Activated CD4-positive, alpha-beta T cell treated with anti-CD3 and anti-CD28 coated beads, Interleukin-2, amount 10 ng/mL, durations not matched to agents 7 days and 5 days (primary cell): Measurements from ENCODE around the gene UBE2M. TPM values are rescaled to one million over a fixed set of nuclear protein-coding genes. Genes with fewer than 3 reads are reported as not detected.

Experiments
- CTCF ChIA-PET: fragments of 350-600 bp; sonication (Branson Sonifier 250); formaldehyde crosslinking; loops from one replicate; lab custom pipeline; 2021; ENCODE audit warnings: antibody characterized with exemption; lab: Charles Lee
- POLR2A ChIA-PET: fragments of 350-600 bp; sonication (Branson Sonifier 250); formaldehyde crosslinking; loops from one replicate; lab custom pipeline; 2021; ENCODE audit warnings: antibody characterized with exemption; lab: Charles Lee
- DNase-seq: peaks from one replicate; pipeline ENCODE4 v3.0.0-alpha.2; 2020
- H3K27ac Mint-ChIP-seq: one replicate; pipeline ENCODE4 v1.8.0; 2021; ENCODE audit warnings: mild to moderate bottlenecking, moderate library complexity, mixed read lengths
- H3K27me3 Mint-ChIP-seq: one replicate; pipeline ENCODE4 v1.8.0; 2021; ENCODE audit warnings: mixed read lengths
- H3K36me3 Mint-ChIP-seq: one replicate; pipeline ENCODE4 v1.8.0; 2021; ENCODE audit warnings: low read depth, mixed read lengths
- H3K4me1 Mint-ChIP-seq: one replicate; pipeline ENCODE4 v1.8.0; 2021; ENCODE audit warnings: mixed read lengths
- H3K4me3 Mint-ChIP-seq: one replicate; pipeline ENCODE4 v1.8.0; 2021; ENCODE audit warnings: mild to moderate bottlenecking, moderate library complexity, mixed read lengths
- H3K9me3 Mint-ChIP-seq: one replicate; pipeline ENCODE4 v1.8.0; 2021; ENCODE audit warnings: mixed read lengths
- total RNA-seq, 2 experiments: library from RNA; stranded (reverse); gene quantifications; one replicate each; pipeline ENCODE4 v1.2.3, GENCODE V29; 2021

Gene UBE2M
- total RNA-seq, 2 experiments from 2014 or later: 82.8 to 96.0 TPM

DNA sequence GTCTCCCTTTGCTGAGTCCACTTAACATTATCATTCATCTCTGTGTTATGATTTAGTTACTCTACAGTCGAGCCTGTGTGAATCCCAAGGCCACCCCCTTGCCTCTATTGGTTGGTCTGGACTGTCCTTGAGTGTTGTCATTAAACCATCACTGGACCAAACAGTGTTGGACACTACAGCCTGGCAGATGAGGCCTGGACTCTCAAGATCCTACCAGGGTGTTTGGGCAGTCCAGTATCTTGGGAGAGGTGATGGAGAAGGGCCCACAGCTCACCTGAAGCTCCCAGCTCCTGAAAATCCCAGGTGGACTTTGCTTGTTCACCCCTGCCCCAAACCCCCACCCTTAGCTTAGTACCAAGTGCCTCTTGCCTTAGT is 7.3 kb downstream of the UBE2M start:
- H3K4me3 Mint-ChIP-seq: no peak overlapping the region
- peaks cover 50% of the 10 kb centered on the region for H3K4me1 Mint-ChIP-seq
- DNase-seq: no peak
- ChIA-PET POLR2A (no interaction called here), CTCF (interaction anchor here (1.2 to 1.4 kb wide), 2 partner anchors 31 to 37 kb away, joined by 4 read pairs; partner anchors contain the start of gene ZBTB45)
- H3K27ac Mint-ChIP-seq: no peak overlapping the region
- no peaks in the 10 kb centered on the region for H3K9me3 Mint-ChIP-seq
- H3K27me3 Mint-ChIP-seq: no peaks in the 10 kb centered on the region
- peaks cover 71% of the 10 kb centered on the region for H3K36me3 Mint-ChIP-seq

DNA sequence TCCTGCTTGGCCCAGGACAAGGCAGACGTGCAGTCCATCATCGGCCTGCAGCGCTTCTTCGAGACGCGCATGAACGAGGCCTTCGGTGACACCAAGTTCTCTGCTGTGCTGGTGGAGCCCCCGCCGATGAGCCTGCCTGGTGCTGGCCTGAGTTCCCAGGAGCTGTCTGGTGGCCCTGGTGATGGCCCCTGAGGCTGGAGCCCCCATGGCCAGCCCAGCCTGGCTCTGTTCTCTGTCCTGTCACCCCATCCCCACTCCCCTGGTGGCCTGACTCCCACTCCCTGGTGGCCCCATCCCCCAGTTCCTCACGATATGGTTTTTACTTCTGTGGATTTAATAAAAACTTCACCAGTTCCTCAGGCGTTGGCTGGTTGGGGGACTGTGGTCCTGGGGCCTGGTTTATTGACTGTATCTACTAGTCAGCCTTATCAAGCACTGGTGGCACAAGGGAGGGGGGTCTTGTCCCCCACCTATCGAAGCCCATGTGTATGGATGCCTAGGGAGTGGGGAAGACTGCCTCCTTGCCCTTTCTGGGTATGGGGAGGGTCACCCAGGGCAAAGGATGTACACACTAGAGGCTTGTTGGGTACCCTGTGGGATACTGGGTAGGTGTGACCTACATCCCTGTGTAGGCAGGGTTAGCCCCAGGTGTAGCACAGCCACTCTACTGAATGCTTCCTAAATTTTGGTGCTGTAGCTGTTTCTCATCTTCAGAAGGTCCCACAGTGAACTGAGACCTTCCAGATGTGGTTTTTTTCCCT is 7.9 kb downstream of the UBE2M start:
- CTCF ChIA-PET: interaction anchor here (1.4 kb wide), 1 partner anchor 30 kb away, joined by 4 read pairs; the partner anchor contains the start of gene ZBTB45
- POLR2A ChIA-PET: no interaction called here
- H3K4me1 Mint-ChIP-seq: peaks cover 54% of the 10 kb centered on the region

DNA sequence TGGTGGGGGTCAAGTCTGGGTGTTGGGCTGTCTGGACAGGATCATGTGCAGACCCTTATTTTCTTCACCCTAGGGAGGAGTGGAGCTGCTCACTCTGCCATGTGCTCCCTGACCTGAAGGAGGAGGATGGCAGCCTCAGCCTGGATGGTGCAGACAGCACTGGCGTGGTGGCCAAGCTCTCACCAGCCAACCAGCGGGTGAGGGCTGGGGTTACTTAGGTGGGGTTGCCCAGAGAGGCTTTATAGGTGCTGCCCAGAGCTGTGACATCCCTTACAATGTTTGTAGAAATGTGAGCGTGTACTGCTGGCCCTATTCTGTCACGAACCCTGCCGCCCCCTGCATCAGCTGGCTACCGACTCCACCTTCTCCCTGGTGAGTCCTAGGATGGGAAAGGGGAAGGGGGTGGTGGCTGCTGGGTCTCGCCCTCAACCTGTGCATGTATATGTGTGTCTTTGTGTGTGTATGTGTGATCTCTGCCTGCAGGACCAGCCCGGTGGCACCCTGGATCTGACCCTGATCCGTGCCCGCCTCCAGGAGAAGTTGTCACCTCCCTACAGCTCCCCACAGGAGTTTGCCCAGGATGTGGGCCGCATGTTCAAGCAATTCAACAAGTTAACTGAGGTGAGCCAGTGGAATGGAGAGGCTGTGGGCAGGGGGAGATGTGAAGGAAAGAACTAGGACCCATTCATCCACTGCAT is 8.6 kb downstream of the UBE2M start:
- DNase-seq: no peak
- CTCF ChIA-PET: interaction anchor here (2.6 kb wide), 1 partner anchor 31 kb away, joined by 11 read pairs; the partner anchor contains the start of gene ZBTB45
- POLR2A ChIA-PET: no interaction called here
- Mint-ChIP-seq H3K4me3 (no peak overlapping the region), H3K9me3 (no peaks in the 10 kb centered on the region), H3K27me3 (no peaks in the 10 kb centered on the region), H3K4me1 (peaks cover 49% of the 10 kb centered on the region), H3K36me3 (peaks cover 72% of the 10 kb centered on the region), H3K27ac (no peak overlapping the region)

More for the DNA sequence above, 7.9 kb downstream of the UBE2M start:
- DNase-seq: no peak
- no peaks in the 10 kb centered on the region for H3K27me3 Mint-ChIP-seq
- no peak overlapping the region for H3K27ac Mint-ChIP-seq
- peaks cover 74% of the 10 kb centered on the region for H3K36me3 Mint-ChIP-seq
- no peak overlapping the region for H3K4me3 Mint-ChIP-seq
- no peaks in the 10 kb centered on the region for H3K9me3 Mint-ChIP-seq

DNA sequence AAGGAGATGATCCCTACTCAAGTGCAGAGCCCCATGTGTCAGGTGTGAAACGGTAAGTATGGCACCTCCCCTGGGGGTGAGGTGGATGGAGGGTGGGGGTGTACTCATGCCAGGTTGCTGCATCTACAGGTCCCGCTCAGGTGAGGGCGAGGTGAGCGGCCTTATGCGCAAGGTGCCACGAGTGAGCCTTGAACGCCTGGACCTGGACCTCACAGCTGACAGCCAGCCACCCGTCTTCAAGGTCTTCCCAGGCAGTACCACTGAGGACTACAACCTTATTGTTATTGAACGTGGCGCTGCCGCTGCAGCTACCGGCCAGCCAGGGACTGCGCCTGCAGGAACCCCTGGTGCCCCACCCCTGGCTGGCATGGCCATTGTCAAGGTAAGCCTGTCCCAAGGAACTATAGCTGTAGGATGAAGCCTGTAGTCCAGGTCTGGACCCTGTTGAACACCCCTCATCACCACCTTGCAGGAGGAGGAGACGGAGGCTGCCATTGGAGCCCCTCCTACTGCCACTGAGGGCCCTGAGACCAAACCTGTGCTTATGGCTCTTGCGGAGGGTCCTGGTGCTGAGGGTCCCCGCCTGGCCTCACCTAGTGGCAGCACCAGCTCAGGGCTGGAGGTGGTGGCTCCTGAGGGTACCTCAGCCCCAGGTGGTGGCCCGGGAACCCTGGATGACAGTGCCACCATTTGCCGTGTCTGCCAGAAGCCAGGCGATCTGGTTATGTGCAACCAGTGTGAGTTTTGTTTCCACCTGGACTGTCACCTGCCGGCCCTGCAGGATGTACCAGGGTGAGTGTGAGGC is 9.3 kb downstream of the UBE2M start:
- H3K4me3 Mint-ChIP-seq: no peak overlapping the region
- H3K27me3 Mint-ChIP-seq: no peaks in the 10 kb centered on the region
- H3K36me3 Mint-ChIP-seq: peaks cover 69% of the 10 kb centered on the region
- peaks cover 45% of the 10 kb centered on the region for H3K4me1 Mint-ChIP-seq
- CTCF ChIA-PET: interaction anchor here (2.6 kb wide), 1 partner anchor 30 kb away, joined by 11 read pairs; the partner anchor contains the start of gene ZBTB45
- no peaks in the 10 kb centered on the region for H3K9me3 Mint-ChIP-seq
- no peak for DNase-seq
- POLR2A ChIA-PET: no interaction called here
- no peak overlapping the region for H3K27ac Mint-ChIP-seq

DNA sequence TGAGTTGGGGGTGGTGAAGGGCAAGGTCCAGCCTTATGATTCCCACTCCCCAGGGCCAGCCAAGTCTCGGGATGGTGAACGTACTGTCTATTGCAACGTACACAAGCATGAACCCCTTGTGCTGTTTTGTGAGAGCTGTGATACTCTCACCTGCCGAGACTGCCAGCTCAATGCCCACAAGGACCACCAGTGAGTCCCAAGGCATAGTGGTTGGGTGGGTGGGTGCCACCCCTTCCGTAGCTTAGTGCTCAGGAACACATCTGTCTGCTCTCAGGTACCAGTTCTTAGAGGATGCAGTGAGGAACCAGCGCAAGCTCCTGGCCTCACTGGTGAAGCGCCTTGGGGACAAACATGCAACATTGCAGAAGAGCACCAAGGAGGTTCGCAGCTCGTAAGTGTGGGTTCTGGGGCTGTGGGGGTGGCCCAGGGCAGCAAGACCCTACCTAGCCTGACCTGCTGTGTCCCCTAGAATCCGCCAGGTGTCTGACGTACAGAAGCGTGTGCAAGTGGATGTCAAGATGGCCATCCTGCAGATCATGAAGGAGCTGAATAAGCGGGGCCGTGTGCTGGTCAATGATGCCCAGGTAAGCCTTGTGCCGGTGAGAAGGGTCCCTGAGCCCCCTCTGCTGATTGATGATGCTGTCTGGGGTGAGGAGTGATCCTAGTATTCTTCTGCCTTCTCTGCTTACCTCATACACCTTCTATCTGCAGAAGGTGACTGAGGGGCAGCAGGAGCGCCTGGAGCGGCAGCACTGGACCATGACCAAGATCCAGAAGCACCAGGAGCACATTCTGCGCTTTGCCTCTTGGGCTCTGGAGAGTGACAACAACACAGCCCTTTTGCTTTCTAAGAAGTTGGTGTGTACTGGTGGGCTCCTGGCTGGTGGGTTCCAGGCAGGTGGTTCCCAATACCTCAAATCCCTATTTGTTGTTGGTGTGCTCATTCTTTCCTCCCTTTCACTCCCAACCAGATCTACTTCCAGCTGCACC is 10.8 kb downstream of the UBE2M start:
- peaks cover 60% of the 10 kb centered on the region for H3K36me3 Mint-ChIP-seq
- peaks cover 44% of the 10 kb centered on the region for H3K4me1 Mint-ChIP-seq
- no peak overlapping the region for H3K4me3 Mint-ChIP-seq
- H3K9me3 Mint-ChIP-seq: no peaks in the 10 kb centered on the region
- ChIA-PET POLR2A (no interaction called here), CTCF (interaction anchor here (0.8 to 2.6 kb wide), 6 partner anchors 9 to 28 kb away, joined by 3 to 11 read pairs (median 3); partner anchors contain the start of genes UBE2M and ZBTB45)
- no peak for DNase-seq
- H3K27me3 Mint-ChIP-seq: no peaks in the 10 kb centered on the region
- no peak overlapping the region for H3K27ac Mint-ChIP-seq

DNA sequence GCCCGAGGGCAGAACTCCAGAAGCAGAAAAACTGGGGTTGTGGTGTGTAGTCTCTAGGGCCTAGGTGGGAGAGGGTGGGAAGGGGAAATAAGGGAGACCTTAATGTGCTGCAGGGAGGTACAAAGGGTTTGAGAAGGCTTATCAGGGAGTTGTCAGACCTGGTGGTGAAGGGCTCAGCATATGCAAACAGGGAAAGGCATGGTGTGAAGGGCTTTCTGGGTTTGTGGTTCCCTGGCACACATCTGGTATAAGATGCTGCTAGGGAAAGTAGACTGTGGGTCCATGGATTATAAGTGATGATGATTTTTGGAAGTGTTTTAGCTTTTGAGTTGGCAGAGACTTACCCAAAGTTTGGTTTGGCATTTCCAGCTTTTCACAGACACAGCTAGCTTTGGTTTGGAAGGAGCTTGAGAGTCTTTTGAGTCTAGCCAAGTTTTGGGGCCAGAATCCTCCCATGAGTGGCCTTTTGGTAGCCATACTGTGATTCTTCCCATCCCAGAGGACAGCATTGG is 12.3 kb downstream of the UBE2M start:
- ChIA-PET POLR2A (no interaction called here), CTCF (interaction anchor here (0.6 to 2.5 kb wide), 2 partner anchors 16 to 26 kb away, joined by 3 to 7 read pairs; partner anchors contain the start of gene ZBTB45)
- H3K27ac Mint-ChIP-seq: peak overlapping the region; percentile 86
- H3K4me1 Mint-ChIP-seq: peaks cover 41% of the 10 kb centered on the region
- no peaks in the 10 kb centered on the region for H3K27me3 Mint-ChIP-seq
- H3K9me3 Mint-ChIP-seq: no peaks in the 10 kb centered on the region
- H3K36me3 Mint-ChIP-seq: peaks cover 50% of the 10 kb centered on the region
- peak overlapping the region; percentile 91 for H3K4me3 Mint-ChIP-seq
- no peak for DNase-seq

DNA sequence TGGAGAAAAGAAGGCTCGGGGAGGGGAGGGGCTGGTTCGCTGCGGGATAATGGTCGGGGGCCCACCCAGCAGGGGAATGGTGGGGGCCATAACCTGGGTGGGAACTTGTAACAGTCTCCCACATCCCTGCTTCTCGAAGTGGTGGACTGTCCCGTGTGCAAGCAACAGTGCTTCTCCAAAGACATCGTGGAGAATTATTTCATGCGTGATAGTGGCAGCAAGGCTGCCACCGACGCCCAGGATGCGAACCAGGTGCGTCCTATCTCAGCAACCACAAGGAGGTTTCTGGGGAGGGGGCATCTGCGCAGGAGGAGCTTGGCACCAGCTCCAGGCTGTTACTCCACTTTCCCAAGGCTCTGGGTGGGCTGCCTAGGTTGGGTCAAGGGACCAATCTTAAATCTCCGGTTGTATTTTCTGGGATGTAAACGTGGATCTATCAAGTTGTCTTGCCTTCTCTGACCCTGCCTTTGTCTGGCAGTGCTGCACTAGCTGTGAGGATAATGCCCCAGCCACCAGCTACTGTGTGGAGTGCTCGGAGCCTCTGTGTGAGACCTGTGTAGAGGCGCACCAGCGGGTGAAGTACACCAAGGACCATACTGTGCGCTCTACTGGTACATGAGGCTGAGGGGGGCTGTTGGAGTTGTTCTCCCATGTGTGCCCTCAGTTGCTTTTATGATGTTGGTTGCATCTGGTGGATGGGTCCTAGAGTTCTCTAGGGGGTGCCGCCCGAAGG is 13.0 kb downstream of the UBE2M start:
- DNase-seq: no peak
- peak overlapping the region; percentile 91 for H3K4me3 Mint-ChIP-seq
- peaks cover 39% of the 10 kb centered on the region for H3K4me1 Mint-ChIP-seq
- H3K27me3 Mint-ChIP-seq: no peaks in the 10 kb centered on the region
- H3K27ac Mint-ChIP-seq: peak overlapping the region; percentile 86
- POLR2A ChIA-PET: no interaction called here
- CTCF ChIA-PET: interaction anchor here (0.7 to 2.5 kb wide), 2 partner anchors 12 to 26 kb away, joined by 3 to 7 read pairs; partner anchors contain the start of gene ZBTB45
- peaks cover 44% of the 10 kb centered on the region for H3K36me3 Mint-ChIP-seq
- no peaks in the 10 kb centered on the region for H3K9me3 Mint-ChIP-seq

DNA sequence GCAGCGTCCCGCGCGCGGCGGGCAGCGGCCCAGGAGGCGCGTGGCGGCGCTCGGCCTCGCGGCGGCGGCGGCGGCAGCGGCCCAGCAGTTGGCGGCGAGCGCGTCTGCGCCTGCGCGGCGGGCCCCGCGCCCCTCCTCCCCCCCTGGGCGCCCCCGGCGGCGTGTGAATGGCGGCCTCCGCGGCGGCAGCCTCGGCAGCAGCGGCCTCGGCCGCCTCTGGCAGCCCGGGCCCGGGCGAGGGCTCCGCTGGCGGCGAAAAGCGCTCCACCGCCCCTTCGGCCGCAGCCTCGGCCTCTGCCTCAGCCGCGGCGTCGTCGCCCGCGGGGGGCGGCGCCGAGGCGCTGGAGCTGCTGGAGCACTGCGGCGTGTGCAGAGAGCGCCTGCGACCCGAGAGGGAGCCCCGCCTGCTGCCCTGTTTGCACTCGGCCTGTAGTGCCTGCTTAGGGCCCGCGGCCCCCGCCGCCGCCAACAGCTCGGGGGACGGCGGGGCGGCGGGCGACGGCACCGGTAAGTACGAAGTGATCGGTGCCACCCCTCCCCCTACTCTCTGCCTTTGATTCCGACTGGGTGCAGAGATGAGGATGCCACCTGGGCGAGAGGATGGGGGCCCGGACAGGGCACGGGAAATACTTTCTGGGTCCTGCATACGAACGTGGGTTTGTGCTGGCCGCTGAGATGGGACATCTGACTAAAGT is 13.7 kb downstream of the UBE2M start:
- peaks cover 39% of the 10 kb centered on the region for H3K36me3 Mint-ChIP-seq
- no peaks in the 10 kb centered on the region for H3K27me3 Mint-ChIP-seq
- peak; percentile 37 for DNase-seq
- ChIA-PET CTCF (interaction anchor here (0.7 to 2.5 kb wide), 6 partner anchors 10 to 31 kb away, joined by 3 to 10 read pairs (median 4); partner anchors contain the start of genes CHMP2A and ZBTB45), POLR2A (interaction anchor here (0.6 to 1.4 kb wide), 3 partner anchors 10 to 25 kb away, joined by 4 to 9 read pairs (median 9); partner anchors contain the start of genes CHMP2A and ZBTB45)
- H3K4me3 Mint-ChIP-seq: peak overlapping the region; percentile 91
- peaks cover 37% of the 10 kb centered on the region for H3K4me1 Mint-ChIP-seq
- peak overlapping the region; percentile 96 for H3K27ac Mint-ChIP-seq
- no peaks in the 10 kb centered on the region for H3K9me3 Mint-ChIP-seq

DNA sequence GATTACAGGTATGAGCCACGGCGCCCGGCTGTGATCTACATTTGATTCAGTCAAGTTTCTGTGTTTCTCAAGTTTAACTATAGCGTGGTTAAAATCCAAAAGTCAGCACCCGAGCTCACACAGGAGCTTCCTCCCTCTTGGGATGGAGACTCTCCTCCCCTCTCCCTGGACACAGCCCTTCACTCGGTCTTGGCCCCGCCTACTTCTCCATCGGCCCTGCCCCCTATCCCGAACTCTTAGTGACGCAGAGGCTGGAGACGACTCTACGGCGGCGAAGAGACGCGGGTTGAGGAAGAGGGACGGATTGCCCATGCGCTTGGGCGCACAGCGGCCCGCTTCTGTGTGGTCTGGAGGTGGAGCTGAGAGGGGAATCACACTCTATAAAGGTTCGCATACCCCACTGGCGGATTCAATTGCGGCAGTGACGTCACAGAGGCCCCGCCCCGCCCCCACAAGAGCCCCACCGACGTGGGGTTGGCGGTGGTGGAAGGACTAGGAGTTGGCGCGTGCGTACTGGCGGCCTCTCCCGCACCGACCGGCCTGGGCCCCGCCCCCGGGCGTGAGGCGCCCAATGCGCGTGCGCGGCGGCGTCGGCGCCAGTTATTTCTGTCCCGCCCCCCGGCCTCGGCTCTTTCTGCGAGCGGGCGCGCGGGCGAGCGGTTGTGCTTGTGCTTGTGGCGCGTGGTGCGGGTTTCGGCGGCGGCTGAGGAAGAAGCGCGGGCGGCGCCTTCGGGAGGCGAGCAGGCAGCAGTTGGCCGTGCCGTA is 14.4 kb downstream of the UBE2M start, which contains the start of gene TRIM28:
TRIM28 (plus strand) TSS at position 239 of the 765 bp plus-strand sequence. CDS start 694 bp downstream, outside the sequence.
- ChIA-PET CTCF (interaction anchor here (1.0 to 2.1 kb wide), 5 partner anchors 11 to 30 kb away, joined by 3 to 10 read pairs (median 3); partner anchors contain the start of genes CHMP2A and ZBTB45), POLR2A (interaction anchor here (0.6 to 1.4 kb wide), 3 partner anchors 11 to 24 kb away, joined by 4 to 9 read pairs (median 9); partner anchors contain the start of genes CHMP2A and ZBTB45)
- peaks cover 6% of the 10 kb centered on the region for H3K27me3 Mint-ChIP-seq
- peak within 1 kb of the TSS; percentile 96 for H3K27ac Mint-ChIP-seq
- H3K4me1 Mint-ChIP-seq: peaks cover 43% of the 10 kb centered on the region
- peaks cover 35% of the 10 kb centered on the region for H3K36me3 Mint-ChIP-seq
- peak; percentile 99 for DNase-seq
- peak within 1 kb of the TSS; percentile 91 for H3K4me3 Mint-ChIP-seq
- no peaks in the 10 kb centered on the region for H3K9me3 Mint-ChIP-seq
